ENCODE results near the gene CFAP300. TPM values are rescaled to one million over a fixed set of nuclear protein-coding genes. Genes with fewer than 3 reads are reported as not detected.

CFAP300 gene
- total RNA-seq, 1 donor from 2014 or later = 1.4 TPM

- no peak for DNase-seq
- Mint-ChIP-seq H3K4me1 (ENCODE audit: low read depth, unreplicated experiment) (no peaks in the 10 kb centered on the region), H3K9me3 (ENCODE audit: unreplicated experiment) (no peaks in the 10 kb centered on the region), H3K27ac (ENCODE audit: unreplicated experiment) (no peak overlapping the region), H3K27me3 (ENCODE audit: unreplicated experiment) (no peaks in the 10 kb centered on the region), H3K36me3 (ENCODE audit: unreplicated experiment) (no peaks in the 10 kb centered on the region), H3K4me3 (ENCODE audit: unreplicated experiment) (peak overlapping the region; percentile 86)
- TF ChIP-seq, protein P1, sequence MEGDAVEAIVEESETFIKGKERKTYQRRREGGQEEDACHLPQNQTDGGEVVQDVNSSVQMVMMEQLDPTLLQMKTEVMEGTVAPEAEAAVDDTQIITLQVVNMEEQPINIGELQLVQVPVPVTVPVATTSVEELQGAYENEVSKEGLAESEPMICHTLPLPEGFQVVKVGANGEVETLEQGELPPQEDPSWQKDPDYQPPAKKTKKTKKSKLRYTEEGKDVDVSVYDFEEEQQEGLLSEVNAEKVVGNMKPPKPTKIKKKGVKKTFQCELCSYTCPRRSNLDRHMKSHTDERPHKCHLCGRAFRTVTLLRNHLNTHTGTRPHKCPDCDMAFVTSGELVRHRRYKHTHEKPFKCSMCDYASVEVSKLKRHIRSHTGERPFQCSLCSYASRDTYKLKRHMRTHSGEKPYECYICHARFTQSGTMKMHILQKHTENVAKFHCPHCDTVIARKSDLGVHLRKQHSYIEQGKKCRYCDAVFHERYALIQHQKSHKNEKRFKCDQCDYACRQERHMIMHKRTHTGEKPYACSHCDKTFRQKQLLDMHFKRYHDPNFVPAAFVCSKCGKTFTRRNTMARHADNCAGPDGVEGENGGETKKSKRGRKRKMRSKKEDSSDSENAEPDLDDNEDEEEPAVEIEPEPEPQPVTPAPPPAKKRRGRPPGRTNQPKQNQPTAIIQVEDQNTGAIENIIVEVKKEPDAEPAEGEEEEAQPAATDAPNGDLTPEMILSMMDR (IDR thresholded peaks at IDR 0.05; ENCODE audit: partially characterized antibody, unreplicated experiment) = no peak
These were observed 396 bp upstream of the CFAP300 start for GRCh38 chr11:102046841-102047240.

DNA sequence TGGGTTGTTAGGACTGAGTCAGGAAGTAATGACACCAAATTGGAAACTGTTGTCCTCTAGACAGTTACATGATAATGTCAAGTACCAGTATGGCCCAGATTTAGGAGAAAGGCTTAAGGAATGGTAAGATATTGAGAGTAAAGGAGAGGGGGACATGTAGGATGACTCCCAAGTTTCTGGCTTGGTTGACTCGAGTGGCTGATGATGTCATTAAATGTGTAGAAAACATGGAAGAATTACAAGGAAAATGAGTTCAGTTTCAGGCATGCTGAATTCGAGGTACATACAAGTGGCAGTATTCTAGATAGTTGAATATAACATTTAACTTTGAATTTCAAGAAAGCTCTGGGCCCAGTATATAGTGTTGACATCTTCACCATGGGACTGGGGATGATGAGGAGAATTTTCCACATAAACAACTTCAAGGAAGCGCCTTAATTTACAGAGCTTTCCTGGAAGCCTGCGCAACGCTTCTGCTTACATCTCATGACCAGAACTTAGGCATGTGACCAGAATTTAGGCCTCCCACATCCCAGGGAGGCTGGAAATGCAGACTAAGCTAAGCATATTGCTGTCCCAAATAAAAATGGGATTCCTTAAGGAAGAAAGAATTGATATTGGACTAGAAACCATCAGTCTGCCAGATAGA is 3.8 kb downstream of the CFAP300 start:
- H3K27ac Mint-ChIP-seq (ENCODE audit: unreplicated experiment) = no peak overlapping the region
- DNase-seq = no peak
- no peaks in the 10 kb centered on the region for H3K36me3 Mint-ChIP-seq (ENCODE audit: unreplicated experiment)
- H3K9me3 Mint-ChIP-seq (ENCODE audit: unreplicated experiment) = no peaks in the 10 kb centered on the region
- no peak overlapping the region for H3K4me3 Mint-ChIP-seq (ENCODE audit: unreplicated experiment)
- TF ChIP-seq, protein P1 (IDR thresholded peaks at IDR 0.05; ENCODE audit: partially characterized antibody, unreplicated experiment) = no peak
- H3K27me3 Mint-ChIP-seq (ENCODE audit: unreplicated experiment) = no peaks in the 10 kb centered on the region
- no peaks in the 10 kb centered on the region for H3K4me1 Mint-ChIP-seq (ENCODE audit: low read depth, unreplicated experiment)

DNA sequence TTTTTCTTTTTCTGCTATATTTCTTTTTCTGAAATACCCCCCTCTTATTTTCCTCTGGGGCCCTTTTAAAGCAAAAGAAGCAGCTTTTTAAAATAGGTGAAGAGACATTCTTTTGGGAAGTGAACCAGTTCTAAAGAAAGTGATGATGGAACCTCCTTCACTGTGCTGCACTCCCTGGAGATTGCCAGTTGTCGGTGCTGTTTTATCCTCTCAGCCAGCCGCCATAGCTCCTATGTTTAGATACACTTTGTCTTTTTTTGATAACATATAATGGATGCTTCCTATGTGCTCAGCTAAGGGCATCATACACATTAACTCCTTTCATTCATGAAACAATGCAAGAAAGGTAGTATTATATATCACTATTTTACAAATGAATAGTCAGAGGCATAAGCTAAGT is 14.0 kb downstream of the CFAP300 start:
- no peaks in the 10 kb centered on the region for H3K27me3 Mint-ChIP-seq (ENCODE audit: unreplicated experiment)
- DNase-seq = no peak
- no peaks in the 10 kb centered on the region for H3K9me3 Mint-ChIP-seq (ENCODE audit: unreplicated experiment)
- no peaks in the 10 kb centered on the region for H3K36me3 Mint-ChIP-seq (ENCODE audit: unreplicated experiment)
- TF ChIP-seq, protein P1 (IDR thresholded peaks at IDR 0.05; ENCODE audit: partially characterized antibody, unreplicated experiment) = no peak
- no peak overlapping the region for H3K4me3 Mint-ChIP-seq (ENCODE audit: unreplicated experiment)
- no peaks in the 10 kb centered on the region for H3K4me1 Mint-ChIP-seq (ENCODE audit: low read depth, unreplicated experiment)
- H3K27ac Mint-ChIP-seq (ENCODE audit: unreplicated experiment) = no peak overlapping the region

- no peaks in the 10 kb centered on the region for H3K36me3 Mint-ChIP-seq (ENCODE audit: unreplicated experiment)
- no peaks in the 10 kb centered on the region for H3K27me3 Mint-ChIP-seq (ENCODE audit: unreplicated experiment)
- no peak overlapping the region for H3K4me3 Mint-ChIP-seq (ENCODE audit: unreplicated experiment)
- no peak overlapping the region for H3K27ac Mint-ChIP-seq (ENCODE audit: unreplicated experiment)
- no peaks in the 10 kb centered on the region for H3K4me1 Mint-ChIP-seq (ENCODE audit: low read depth, unreplicated experiment)
- TF ChIP-seq, protein P1 (IDR thresholded peaks at IDR 0.05; ENCODE audit: partially characterized antibody, unreplicated experiment) = no peak
- DNase-seq = no peak
- no peaks in the 10 kb centered on the region for H3K9me3 Mint-ChIP-seq (ENCODE audit: unreplicated experiment)
These were observed 14.9 kb downstream of the CFAP300 start for GRCh38 chr11:102062106-102062505.

DNA sequence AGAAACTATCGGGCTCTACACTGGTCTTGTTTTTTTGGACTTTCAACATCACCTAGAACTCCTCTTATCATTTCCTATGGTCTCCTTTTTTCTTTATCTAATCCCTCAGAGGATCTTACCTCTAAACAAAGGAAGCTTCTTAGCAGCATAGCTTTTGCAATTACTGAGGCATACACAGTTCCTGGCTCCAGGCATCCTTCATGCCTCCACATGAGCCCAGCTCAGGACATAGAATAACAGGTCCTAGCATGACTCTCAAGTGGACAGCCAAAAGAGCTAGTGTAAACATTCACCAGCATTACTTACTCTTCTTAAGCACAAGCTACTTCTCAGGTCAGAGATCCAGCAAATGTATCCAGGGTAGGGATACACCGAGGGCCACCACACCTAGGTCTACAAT is 17.1 kb downstream of the CFAP300 start:
- TF ChIP-seq, protein P1 (IDR thresholded peaks at IDR 0.05; ENCODE audit: partially characterized antibody, unreplicated experiment) = no peak
- DNase-seq = no peak
- no peaks in the 10 kb centered on the region for H3K36me3 Mint-ChIP-seq (ENCODE audit: unreplicated experiment)
- no peaks in the 10 kb centered on the region for H3K9me3 Mint-ChIP-seq (ENCODE audit: unreplicated experiment)
- no peak overlapping the region for H3K4me3 Mint-ChIP-seq (ENCODE audit: unreplicated experiment)
- no peak overlapping the region for H3K27ac Mint-ChIP-seq (ENCODE audit: unreplicated experiment)
- H3K27me3 Mint-ChIP-seq (ENCODE audit: unreplicated experiment) = no peaks in the 10 kb centered on the region
- no peaks in the 10 kb centered on the region for H3K4me1 Mint-ChIP-seq (ENCODE audit: low read depth, unreplicated experiment)
